GM18873 (cell line): ENCODE data around the gene C17orf67.
"Not testable (repeated sequence)": the region's sequence is repeated elsewhere in the genome, so short reads cannot be mapped to it uniquely, and the experiment has no call there.

Experiments used
- ATAC-seq: cut with Tn5 transposase; IDR thresholded peaks from one replicate; pipeline ENCODE4 v1.9.1; 2021; ENCODE audit warnings: mild to moderate bottlenecking, moderate library complexity, moderate number of reproducible peaks; ENCODE audit not compliant: unreplicated experiment, low FRiP score

C17orf67 gene

GRCh38 chr17:56779898-56780777 is 53.6 kb downstream of the C17orf67 start:
- ATAC-seq: peak; percentile 79

GRCh38 chr17:56779322-56779721 is 54.4 kb downstream of the C17orf67 start:
- no peak for ATAC-seq

GRCh38 chr17:56778898-56779297 is 54.8 kb downstream of the C17orf67 start:
- no peak for ATAC-seq

GRCh38 chr17:56777859-56778258 is 55.9 kb downstream of the C17orf67 start:
- ATAC-seq: no peak

GRCh38 chr17:56774650-56775049 is 59.1 kb downstream of the C17orf67 start:
- no peak for ATAC-seq

- ATAC-seq: no peak
Observed at GRCh38 chr17:56773124-56773523, 60.6 kb downstream of the C17orf67 start.

- no peak for ATAC-seq
Observed at GRCh38 chr17:56772442-56772841, 61.3 kb downstream of the C17orf67 start.

GRCh38 chr17:56771975-56772374 is 61.7 kb downstream of the C17orf67 start:
- no peak for ATAC-seq

GRCh38 chr17:56771563-56771962 is 62.2 kb downstream of the C17orf67 start:
- no peak for ATAC-seq

GRCh38 chr17:56770427-56770826 is 63.3 kb downstream of the C17orf67 start:
- ATAC-seq: no peak

- ATAC-seq: no peak
Observed at GRCh38 chr17:56765449-56765848, 68.3 kb downstream of the C17orf67 start.

- no peak for ATAC-seq
Observed at GRCh38 chr17:56762988-56763387, 70.7 kb downstream of the C17orf67 start.

GRCh38 chr17:56762144-56762543 is 71.6 kb downstream of the C17orf67 start:
- no peak for ATAC-seq

GRCh38 chr17:56761387-56761786 is 72.3 kb downstream of the C17orf67 start:
- ATAC-seq: no peak

GRCh38 chr17:56757611-56758010 is 76.1 kb downstream of the C17orf67 start:
- not testable (repeated sequence) for ATAC-seq

GRCh38 chr17:56756536-56756935 is 77.2 kb downstream of the C17orf67 start:
- ATAC-seq: no peak

- no peak for ATAC-seq
Observed at GRCh38 chr17:56755310-56755709, 78.4 kb downstream of the C17orf67 start.

GRCh38 chr17:56754523-56755208 is 79.1 kb downstream of the C17orf67 start:
- ATAC-seq: no peak

GRCh38 chr17:56752263-56752836 is 81.4 kb downstream of the C17orf67 start:
- ATAC-seq: no peak

GRCh38 chr17:56751145-56751738 is 82.5 kb downstream of the C17orf67 start:
- ATAC-seq: no peak

GRCh38 chr17:56744721-56745120 is 89.0 kb downstream of the C17orf67 start:
- ATAC-seq: no peak
